Cardiac fibroblast (primary cell): ENCODE results near the gene ITSN1.

ENCODE experiments used
- DNase-seq, 2 donors: peaks; one replicate each; pipeline versions ENCODE4 v3.0.0 to v3.0.0-alpha.2; 2010; ENCODE audit warnings: low read depth in 2 of 2
- H3K4me3 ChIP-seq, 2 donors: replicated peaks in 1 of 2; 1 replicate in 1 of 2; 2 replicates in 1 of 2; pipeline ENCODE4 v1.5.1; 2011; ENCODE audit warnings: low read depth in 2 of 2, low read length in 2 of 2, mild to moderate bottlenecking in 2 of 2, moderate library complexity in 1 of 2
- CTCF ChIP-seq: IDR thresholded peaks from one replicate; pipeline ENCODE4 v1.5.1; 2011; ENCODE audit warnings: low read depth, mild to moderate bottlenecking, low read length, inconsistent platforms

The ITSN1 gene

GRCh38 chr21:33909756-33910155 lies 267.5 kb downstream of the ITSN1 start:
- no peak for TF ChIP-seq CTCF
- no peak for DNase-seq
- no peak overlapping the region for H3K4me3 ChIP-seq

DNA sequence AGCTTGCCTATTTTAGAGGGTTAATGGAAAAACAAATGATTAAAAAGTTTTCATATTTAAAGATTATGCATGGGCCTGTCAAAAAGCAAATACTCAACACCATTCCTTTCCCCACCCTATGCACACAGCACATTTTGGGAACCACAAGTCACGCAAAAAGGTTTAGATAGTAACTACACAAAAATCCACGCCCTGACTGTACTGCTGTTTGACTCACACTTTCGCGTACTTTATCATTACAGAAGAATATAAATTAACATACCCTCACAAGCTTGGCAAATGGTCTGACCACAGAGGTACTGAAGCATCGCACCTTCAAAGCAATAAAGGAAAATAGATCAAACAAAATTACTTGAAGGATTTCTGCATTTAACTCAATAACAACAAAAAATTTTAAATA lies 271.9 kb downstream of the ITSN1 start:
- no peak for TF ChIP-seq CTCF
- DNase-seq: no peak
- no peak overlapping the region for H3K4me3 ChIP-seq

- peak; percentile 98 to 99 for DNase-seq
- TF ChIP-seq CTCF: no peak
- H3K4me3 ChIP-seq: peak within 1 kb of the TSS; percentile 74 to 99
Observed at GRCh38 chr21:33915368-33916199, 273.3 kb downstream of the ITSN1 start, which contains the start of gene ATP5PO. Gene ATP5PO, minus strand, starts transcription at chr21:33915804. Its CDS starts 41 bp downstream, at chr21:33915763.

DNA sequence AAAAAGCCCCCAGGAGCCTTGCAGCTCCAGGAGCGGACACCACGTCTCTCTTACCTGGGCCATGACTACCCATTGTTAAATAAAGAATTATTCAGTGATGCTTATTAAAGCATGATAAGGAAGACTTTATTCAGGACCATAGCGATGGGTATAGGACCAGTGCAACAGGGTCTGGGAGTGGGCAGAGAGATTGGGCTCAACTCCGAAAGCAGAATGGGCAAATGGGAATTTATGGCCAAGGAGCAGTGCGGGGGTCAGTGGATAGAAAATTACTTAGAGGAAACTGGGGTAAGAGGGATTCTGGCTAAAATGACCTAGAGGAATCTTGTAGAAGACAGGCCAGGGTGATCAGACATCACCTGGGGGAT lies 273.9 kb downstream of the ITSN1 start:
- TF ChIP-seq CTCF: no peak
- H3K4me3 ChIP-seq: peak overlapping the region; percentile 23 to 99
- no peak for DNase-seq

- no peak overlapping the region for H3K4me3 ChIP-seq
- DNase-seq: no peak
- TF ChIP-seq CTCF: no peak
Observed at GRCh38 chr21:33917421-33917820, 275.1 kb downstream of the ITSN1 start.

DNA sequence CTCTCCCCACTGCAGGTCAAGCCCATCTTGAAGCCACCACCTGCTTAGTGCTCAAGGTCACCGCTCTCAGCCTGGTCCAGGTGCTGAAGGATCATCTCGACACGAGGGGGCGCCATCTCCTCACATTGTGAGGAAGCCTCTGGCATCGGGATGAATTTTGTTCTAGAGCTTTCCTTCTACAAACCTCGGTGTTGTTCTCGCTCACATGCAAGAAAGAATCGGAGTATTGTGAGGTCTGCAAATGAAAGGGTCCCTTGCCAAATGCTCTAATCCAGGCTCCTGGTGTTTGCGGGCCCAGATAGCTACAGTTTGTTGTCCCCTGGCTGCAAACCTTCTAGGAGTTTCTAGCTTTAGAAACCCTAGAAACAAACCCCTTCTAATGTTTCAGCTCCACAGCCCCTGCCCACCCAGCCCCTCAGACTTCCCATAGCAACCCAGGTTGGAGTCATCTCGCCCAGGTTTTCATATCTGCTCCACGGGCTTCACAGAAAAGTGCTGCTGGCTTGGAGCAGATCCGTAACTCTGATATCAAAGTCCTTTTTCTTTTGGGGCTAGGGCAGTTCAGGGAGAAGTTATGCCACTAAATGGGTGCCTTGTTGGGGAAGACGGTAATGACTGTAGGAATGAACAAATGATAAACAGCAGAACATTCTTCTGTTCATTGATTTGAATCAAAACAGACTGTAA lies 281.9 kb downstream of the ITSN1 start:
- TF ChIP-seq CTCF: peak; percentile 91
- DNase-seq: peak; percentile 85 to 87
- H3K4me3 ChIP-seq: no peak overlapping the region
